Measurements from ENCODE around the gene ARHGEF12.

Gene ARHGEF12

DNA sequence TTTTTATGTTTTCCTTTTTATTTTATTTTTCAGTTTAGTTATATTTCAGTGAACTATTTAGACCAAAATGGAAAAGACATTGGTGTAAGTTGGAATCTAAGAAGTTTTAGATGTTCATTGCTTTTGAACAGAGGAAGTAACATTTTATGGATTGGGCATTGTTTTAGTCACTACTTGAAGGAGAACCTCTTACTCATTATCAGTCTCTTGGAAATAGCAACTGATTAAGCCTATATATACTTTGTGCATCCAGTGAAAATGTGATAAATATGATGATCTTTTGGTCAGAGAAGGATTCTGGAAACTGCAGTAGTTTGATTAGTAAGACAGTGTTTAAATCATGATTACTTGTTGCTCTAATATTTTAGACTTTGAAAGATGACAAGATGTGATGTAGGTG, 14.4 kb downstream of the ARHGEF12 start:
- H3K27me3 ChIP-seq (replicated peaks in 2 of 5; ENCODE audit: control insufficient read depth in 4 of 5, insufficient read depth in 5 of 5, low read length in 4 of 5), result peaks cover 23 to 74% (median 32%) of the 10 kb centered on the region in 5 experiments
- H3K27ac ChIP-seq (ENCODE audit: insufficient read depth in 1 of 2, low read depth in 1 of 2, low read length in 2 of 2, poor library complexity in 1 of 2, severe bottlenecking in 2 of 2), result no peak overlapping the region
- H3K36me3 ChIP-seq (ENCODE audit: control insufficient read depth in 4 of 4, insufficient read depth in 4 of 4, low read length in 3 of 4), result no peaks in the 10 kb centered on the region
- H3K4me1 ChIP-seq (ENCODE audit: control extremely low read depth in 1 of 4, control insufficient read depth in 4 of 4, insufficient read depth in 4 of 4, low read length in 3 of 4), result no peaks in the 10 kb centered on the region
- no peak overlapping the region for H3K4me3 ChIP-seq (ENCODE audit: control insufficient read depth in 1 of 7, extremely low read depth in 1 of 7, insufficient read depth in 4 of 7, low read depth in 2 of 7, low read length in 6 of 7)
- CTCF ChIA-PET, result no interaction called here
- POLR2A ChIA-PET, result no interaction called here
- H3K9me3 ChIP-seq (ENCODE audit: control extremely low read depth in 1 of 5, control insufficient read depth in 4 of 5, insufficient read depth in 2 of 5, low read depth in 1 of 5, low read length in 4 of 5), result no peaks in the 10 kb centered on the region
- DNase-seq, result no peak

GRCh38 chr11:120352405-120352804, 16.2 kb downstream of the ARHGEF12 start:
- Histone ChIP-seq H3K4me3 (ENCODE audit: control insufficient read depth in 1 of 7, extremely low read depth in 1 of 7, insufficient read depth in 4 of 7, low read depth in 2 of 7, low read length in 6 of 7) (no peak overlapping the region), H3K36me3 (ENCODE audit: control insufficient read depth in 4 of 4, insufficient read depth in 4 of 4, low read length in 3 of 4) (no peaks in the 10 kb centered on the region), H3K4me1 (ENCODE audit: control extremely low read depth in 1 of 4, control insufficient read depth in 4 of 4, insufficient read depth in 4 of 4, low read length in 3 of 4) (no peaks in the 10 kb centered on the region), H3K9me3 (ENCODE audit: control extremely low read depth in 1 of 5, control insufficient read depth in 4 of 5, insufficient read depth in 2 of 5, low read depth in 1 of 5, low read length in 4 of 5) (no peaks in the 10 kb centered on the region), H3K27ac (ENCODE audit: insufficient read depth in 1 of 2, low read depth in 1 of 2, low read length in 2 of 2, poor library complexity in 1 of 2, severe bottlenecking in 2 of 2) (no peak overlapping the region), H3K27me3 (replicated peaks in 2 of 5; ENCODE audit: control insufficient read depth in 4 of 5, insufficient read depth in 5 of 5, low read length in 4 of 5) (peaks cover 17 to 66% (median 34%) of the 10 kb centered on the region in 5 experiments)
- CTCF ChIA-PET, result no interaction called here
- no peak for DNase-seq
- POLR2A ChIA-PET, result no interaction called here
- 83% methylated on average over 2 of the region's 6 CpGs for WGBS (ENCODE audit: insufficient coverage)

DNA sequence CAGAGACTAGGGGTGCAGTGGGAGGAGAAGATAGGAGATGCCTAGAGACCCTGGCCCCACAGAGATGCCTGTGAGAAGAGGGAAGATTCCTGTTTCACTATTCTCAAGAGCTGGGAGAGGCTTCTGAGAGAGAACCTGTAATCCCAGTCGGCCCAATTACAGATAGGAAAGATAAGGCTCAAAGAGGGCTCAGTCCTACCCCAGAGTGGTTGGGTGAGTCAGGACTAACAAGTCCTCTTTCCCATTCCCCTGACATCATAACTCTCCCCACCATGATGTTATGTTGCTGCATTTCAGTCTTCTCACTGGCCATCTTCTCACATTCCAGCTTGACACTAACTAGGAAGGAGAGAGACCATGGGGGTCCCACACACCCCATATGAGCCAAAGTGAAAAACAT, 17.9 kb downstream of the ARHGEF12 start:
- no peaks in the 10 kb centered on the region for H3K36me3 ChIP-seq (ENCODE audit: control insufficient read depth in 4 of 4, insufficient read depth in 4 of 4, low read length in 3 of 4)
- DNase-seq, result no peak
- no peak overlapping the region for H3K4me3 ChIP-seq (ENCODE audit: control insufficient read depth in 1 of 7, extremely low read depth in 1 of 7, insufficient read depth in 4 of 7, low read depth in 2 of 7, low read length in 6 of 7)
- WGBS (ENCODE audit: insufficient coverage), result no CpG with 5 or more reads among the region's 1 CpG
- no peak overlapping the region for H3K27ac ChIP-seq (ENCODE audit: insufficient read depth in 1 of 2, low read depth in 1 of 2, low read length in 2 of 2, poor library complexity in 1 of 2, severe bottlenecking in 2 of 2)
- CTCF ChIA-PET, result no interaction called here
- H3K27me3 ChIP-seq (replicated peaks in 2 of 5; ENCODE audit: control insufficient read depth in 4 of 5, insufficient read depth in 5 of 5, low read length in 4 of 5), result peaks cover 13 to 62% (median 31%) of the 10 kb centered on the region in 5 experiments
- no peaks in the 10 kb centered on the region for H3K4me1 ChIP-seq (ENCODE audit: control extremely low read depth in 1 of 4, control insufficient read depth in 4 of 4, insufficient read depth in 4 of 4, low read length in 3 of 4)
- POLR2A ChIA-PET, result no interaction called here
- no peaks in the 10 kb centered on the region for H3K9me3 ChIP-seq (ENCODE audit: control extremely low read depth in 1 of 5, control insufficient read depth in 4 of 5, insufficient read depth in 2 of 5, low read depth in 1 of 5, low read length in 4 of 5)

DNA sequence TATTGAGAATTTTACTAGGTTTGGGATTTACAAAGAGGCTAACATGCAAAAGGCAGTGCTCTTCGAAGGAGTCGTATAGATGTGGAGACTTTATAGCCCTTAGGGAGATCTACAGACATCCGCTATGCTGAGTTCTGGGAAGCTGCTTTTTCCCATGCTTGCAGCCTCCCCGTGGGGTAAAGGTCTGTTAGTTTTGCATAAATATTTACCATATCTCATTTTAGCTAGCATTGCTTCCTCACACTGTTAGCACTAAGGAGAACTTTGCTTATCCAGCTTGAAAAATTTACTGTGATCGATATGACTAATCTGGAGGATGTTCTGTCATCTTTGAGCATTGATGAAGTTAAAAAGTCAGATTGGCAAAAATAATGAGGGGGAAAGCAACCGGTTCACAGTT, 18.6 kb downstream of the ARHGEF12 start:
- Histone ChIP-seq H3K4me1 (ENCODE audit: control extremely low read depth in 1 of 4, control insufficient read depth in 4 of 4, insufficient read depth in 4 of 4, low read length in 3 of 4) (no peaks in the 10 kb centered on the region), H3K36me3 (ENCODE audit: control insufficient read depth in 4 of 4, insufficient read depth in 4 of 4, low read length in 3 of 4) (no peaks in the 10 kb centered on the region), H3K9me3 (ENCODE audit: control extremely low read depth in 1 of 5, control insufficient read depth in 4 of 5, insufficient read depth in 2 of 5, low read depth in 1 of 5, low read length in 4 of 5) (no peaks in the 10 kb centered on the region), H3K27ac (ENCODE audit: insufficient read depth in 1 of 2, low read depth in 1 of 2, low read length in 2 of 2, poor library complexity in 1 of 2, severe bottlenecking in 2 of 2) (no peak overlapping the region), H3K27me3 (replicated peaks in 2 of 5; ENCODE audit: control insufficient read depth in 4 of 5, insufficient read depth in 5 of 5, low read length in 4 of 5) (peaks cover 7 to 56% (median 27%) of the 10 kb centered on the region in 5 experiments), H3K4me3 (ENCODE audit: control insufficient read depth in 1 of 7, extremely low read depth in 1 of 7, insufficient read depth in 4 of 7, low read depth in 2 of 7, low read length in 6 of 7) (no peak overlapping the region)
- POLR2A ChIA-PET, result no interaction called here
- WGBS (ENCODE audit: insufficient coverage), result 100% methylated on average over 3 of the region's 6 CpGs
- DNase-seq, result no peak
- CTCF ChIA-PET, result no interaction called here

DNA sequence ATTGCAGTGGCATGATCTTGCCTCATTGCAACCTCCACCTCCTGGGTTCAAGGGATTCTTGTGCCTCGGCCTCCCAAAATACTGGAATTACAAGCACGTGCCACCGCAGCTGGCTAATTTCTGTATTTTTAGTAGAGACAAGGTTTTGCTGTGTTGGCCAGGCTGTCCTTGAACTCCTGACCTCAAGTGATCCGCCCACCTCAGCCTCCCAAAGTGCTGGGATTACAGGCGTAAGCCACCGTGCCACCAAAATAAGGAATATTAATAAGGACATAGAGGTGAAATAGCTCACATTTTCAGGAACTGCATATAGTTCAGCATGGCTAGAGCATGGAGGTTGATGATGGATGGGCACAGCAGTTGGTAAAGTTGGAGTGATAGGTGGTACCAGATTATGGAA, 21.4 kb downstream of the ARHGEF12 start:
- peaks cover 0 to 3% (median 0%) of the 10 kb centered on the region in 5 experiments for H3K9me3 ChIP-seq (ENCODE audit: control extremely low read depth in 1 of 5, control insufficient read depth in 4 of 5, insufficient read depth in 2 of 5, low read depth in 1 of 5, low read length in 4 of 5)
- H3K4me3 ChIP-seq (ENCODE audit: control insufficient read depth in 1 of 7, extremely low read depth in 1 of 7, insufficient read depth in 4 of 7, low read depth in 2 of 7, low read length in 6 of 7), result no peak overlapping the region
- no peaks in the 10 kb centered on the region for H3K4me1 ChIP-seq (ENCODE audit: control extremely low read depth in 1 of 4, control insufficient read depth in 4 of 4, insufficient read depth in 4 of 4, low read length in 3 of 4)
- POLR2A ChIA-PET, result interaction anchor here (0.7 kb wide), 1 partner anchor 18 kb away, joined by 3 read pairs; no protein-coding TSS in a partner anchor
- H3K27me3 ChIP-seq (replicated peaks in 2 of 5; ENCODE audit: control insufficient read depth in 4 of 5, insufficient read depth in 5 of 5, low read length in 4 of 5), result peaks cover 5 to 50% (median 27%) of the 10 kb centered on the region in 5 experiments
- no peaks in the 10 kb centered on the region for H3K36me3 ChIP-seq (ENCODE audit: control insufficient read depth in 4 of 4, insufficient read depth in 4 of 4, low read length in 3 of 4)
- no peak overlapping the region for H3K27ac ChIP-seq (ENCODE audit: insufficient read depth in 1 of 2, low read depth in 1 of 2, low read length in 2 of 2, poor library complexity in 1 of 2, severe bottlenecking in 2 of 2)
- DNase-seq, result no peak
- CTCF ChIA-PET, result no interaction called here
- 97% methylated on average over 4 of the region's 6 CpGs for WGBS (ENCODE audit: insufficient coverage)

- CTCF ChIA-PET, result no interaction called here
- POLR2A ChIA-PET, result no interaction called here
- WGBS (ENCODE audit: insufficient coverage), result 94% methylated on average over 3 of the region's 3 CpGs
- Histone ChIP-seq H3K36me3 (ENCODE audit: control insufficient read depth in 4 of 4, insufficient read depth in 4 of 4, low read length in 3 of 4) (no peaks in the 10 kb centered on the region), H3K27ac (ENCODE audit: insufficient read depth in 1 of 2, low read depth in 1 of 2, low read length in 2 of 2, poor library complexity in 1 of 2, severe bottlenecking in 2 of 2) (no peak overlapping the region), H3K4me3 (ENCODE audit: control insufficient read depth in 1 of 7, extremely low read depth in 1 of 7, insufficient read depth in 4 of 7, low read depth in 2 of 7, low read length in 6 of 7) (no peak overlapping the region), H3K27me3 (replicated peaks in 2 of 5; ENCODE audit: control insufficient read depth in 4 of 5, insufficient read depth in 5 of 5, low read length in 4 of 5) (peaks cover 5 to 39% (median 21%) of the 10 kb centered on the region in 5 experiments), H3K4me1 (ENCODE audit: control extremely low read depth in 1 of 4, control insufficient read depth in 4 of 4, insufficient read depth in 4 of 4, low read length in 3 of 4) (no peaks in the 10 kb centered on the region), H3K9me3 (ENCODE audit: control extremely low read depth in 1 of 5, control insufficient read depth in 4 of 5, insufficient read depth in 2 of 5, low read depth in 1 of 5, low read length in 4 of 5) (peaks cover 0 to 3% (median 0%) of the 10 kb centered on the region in 5 experiments)
- DNase-seq, result no peak
Measured at GRCh38 chr11:120358729-120359128, 22.5 kb downstream of the ARHGEF12 start.

GRCh38 chr11:120363436-120363835, 27.2 kb downstream of the ARHGEF12 start:
- Histone ChIP-seq H3K27ac (ENCODE audit: insufficient read depth in 1 of 2, low read depth in 1 of 2, low read length in 2 of 2, poor library complexity in 1 of 2, severe bottlenecking in 2 of 2) (no peak overlapping the region), H3K4me1 (ENCODE audit: control extremely low read depth in 1 of 4, control insufficient read depth in 4 of 4, insufficient read depth in 4 of 4, low read length in 3 of 4) (no peaks in the 10 kb centered on the region), H3K27me3 (replicated peaks in 2 of 5; ENCODE audit: control insufficient read depth in 4 of 5, insufficient read depth in 5 of 5, low read length in 4 of 5) (peaks cover 0 to 13% (median 9%) of the 10 kb centered on the region in 5 experiments), H3K4me3 (ENCODE audit: control insufficient read depth in 1 of 7, extremely low read depth in 1 of 7, insufficient read depth in 4 of 7, low read depth in 2 of 7, low read length in 6 of 7) (no peak overlapping the region), H3K9me3 (ENCODE audit: control extremely low read depth in 1 of 5, control insufficient read depth in 4 of 5, insufficient read depth in 2 of 5, low read depth in 1 of 5, low read length in 4 of 5) (peaks cover 0 to 3% (median 0%) of the 10 kb centered on the region in 5 experiments), H3K36me3 (ENCODE audit: control insufficient read depth in 4 of 4, insufficient read depth in 4 of 4, low read length in 3 of 4) (no peaks in the 10 kb centered on the region)
- POLR2A ChIA-PET, result no interaction called here
- no peak for DNase-seq
- CTCF ChIA-PET, result interaction anchor here (0.8 to 1.1 kb wide), 2 partner anchors 9 to 11 kb away, joined by 3 to 4 read pairs; no protein-coding TSS in a partner anchor
